ENCODE data around the gene B9D1.

- no peak for TF ChIP-seq CDX4 (CRISPR knock-in tag; IDR thresholded peaks at IDR 0.05; ENCODE audit: borderline replicate concordance)
- TF ChIP-seq CREM (CRISPR knock-in tag; IDR thresholded peaks at IDR 0.05): no peak
- TF ChIP-seq CTCF (IDR thresholded peaks at IDR 0.05): no peak
- TF ChIP-seq ZNF416 (CRISPR knock-in tag; IDR thresholded peaks at IDR 0.05): no peak
- no peak for TF ChIP-seq STAT6 (CRISPR knock-in tag; conservative IDR thresholded peaks at IDR 0.05; ENCODE audit: low read depth)
- no peak for TF ChIP-seq E2F5 (CRISPR knock-in tag; IDR thresholded peaks at IDR 0.05)
Measured at GRCh38 chr17:19370493-19370960, 8.0 kb upstream of the B9D1 start.

All from WTC11 (cell line).